PC-3 (cell line): ENCODE measurements around the gene TGFB2. TPM values are rescaled to one million over a fixed set of nuclear protein-coding genes. Genes with fewer than 3 reads are reported as not detected.

ENCODE experiments used
- ATAC-seq: fragments of 200-7000 bp; cut with Tn5 transposase; 2 replicates; pipeline ENCODE4 v1.9.1; 2020; ENCODE audit warnings: mild to moderate bottlenecking, moderate library complexity
- BruUV-seq: library from RNA; stranded (reverse); fragments of 400-500 nt; replicated peaks from 2 replicates; lab custom pipeline; 2021; lab: Mats Ljungman, UMichigan
- CTCF ChIA-PET: fragments of 300-600 bp; sonication (Branson Sonifier 250); formaldehyde crosslinking; loops from one replicate; lab custom pipeline; 2022; ENCODE audit warnings: antibody characterized with exemption; lab: Charles Lee
- POLR2A ChIA-PET: fragments of 300-600 bp; sonication (Branson Sonifier 250); formaldehyde crosslinking; loops from one replicate; lab custom pipeline; 2022; ENCODE audit warnings: antibody characterized with exemption; ENCODE audit not compliant: unreplicated experiment; lab: Charles Lee
- DNase-seq: peaks from one replicate; pipeline ENCODE4 v3.0.0-alpha.2; 2015
- H2AFZ ChIP-seq: fragments of 300-600 bp; sonication (generic); 2 replicates; pipeline ENCODE4 v1.6.0; 2016; ENCODE audit warnings: antibody characterized with exemption, low read length
- H3F3A ChIP-seq: fragments of 300-600 bp; sonication (generic); one replicate; pipeline ENCODE4 v1.6.0; 2017; ENCODE audit warnings: antibody characterized with exemption, low read length, control low read depth, mild to moderate bottlenecking; ENCODE audit not compliant: unreplicated experiment
- H3K27ac ChIP-seq: fragments of 300-600 bp; sonication (generic); 2 replicates; pipeline ENCODE4 v1.5.1; 2016; ENCODE audit warnings: mild to moderate bottlenecking, low read length
- H3K27me3 ChIP-seq: fragments of 300-600 bp; sonication (generic); 2 replicates; pipeline ENCODE4 v1.6.1; 2016; ENCODE audit warnings: low read length, mixed read lengths
- H3K36me3 ChIP-seq: fragments of 300-600 bp; sonication (generic); 2 replicates; pipeline ENCODE4 v1.6.1; 2016; ENCODE audit warnings: low read depth, mixed run types, low read length, mixed read lengths
- H3K4me1 ChIP-seq: fragments of 300-600 bp; sonication (generic); 2 replicates; pipeline ENCODE4 v1.5.1; 2016; ENCODE audit warnings: low read length; ENCODE audit not compliant: insufficient read depth
- H3K4me2 ChIP-seq: fragments of 300-600 bp; sonication (generic); 2 replicates; pipeline ENCODE4 v1.6.0; 2016; ENCODE audit warnings: low read length
- H3K4me3 ChIP-seq: fragments of 300-600 bp; sonication (generic); 2 replicates; pipeline ENCODE4 v1.5.1; 2016; ENCODE audit warnings: mild to moderate bottlenecking, low read length, mixed read lengths
- H3K79me2 ChIP-seq: fragments of 300-600 bp; sonication (generic); 2 replicates; pipeline ENCODE4 v1.6.1; 2017; ENCODE audit warnings: low read length, mixed read lengths
- H3K9ac ChIP-seq: fragments of 300-600 bp; sonication (generic); 2 replicates; pipeline ENCODE4 v1.6.0; 2016; ENCODE audit warnings: mild to moderate bottlenecking, low read length
- H3K9me2 ChIP-seq: fragments of 300-600 bp; sonication (generic); replicated peaks from 2 replicates; pipeline ENCODE4 v1.6.1; 2016; ENCODE audit warnings: mixed run types, low read length, mixed read lengths
- H3K9me3 ChIP-seq: fragments of 300-600 bp; sonication (generic); 2 replicates; pipeline ENCODE4 v1.6.1; 2016; ENCODE audit warnings: low read length, mixed read lengths
- H4K20me1 ChIP-seq: fragments of 300-600 bp; sonication (generic); 2 replicates; pipeline ENCODE4 v1.6.1; 2016; ENCODE audit warnings: low read length, mixed read lengths
- EZH2 ChIP-seq: fragments of 300-600 bp; sonication (generic); IDR thresholded peaks from one replicate; pipeline ENCODE4 v1.6.1; 2017; ENCODE audit warnings: antibody characterized with exemption, mild to moderate bottlenecking, low read length; ENCODE audit not compliant: unreplicated experiment
- EZH2phosphoT487 ChIP-seq: fragments of 300-600 bp; sonication (generic); IDR thresholded peaks from 2 replicates; pipeline ENCODE4 v1.6.1; 2018; ENCODE audit warnings: mild to moderate bottlenecking, antibody characterized with exemption, low read length, borderline replicate concordance
- intact Hi-C: fragments of 100-400 bp; cut with micrococcal nuclease; formaldehyde crosslinking; loops from 2 replicates; pipeline ENCODE4 v1.9.0; 2023
- total RNA-seq: library from RNA; depleted of rRNA; stranded (reverse); fragments of >200 nt; gene quantifications from 2 replicates; pipeline ENCODE4 v1.2.3, GENCODE V29; 2014
- TF ChIP-seq, protein P1 (sequence below): fragments of 300-600 bp; sonication (generic); conservative IDR thresholded peaks from 2 replicates; pipeline ENCODE4 v1.5.1; 2017; ENCODE audit warnings: antibody characterized with exemption, low read depth, mild to moderate bottlenecking, low read length

TGFB2 gene
- total RNA-seq, 1 experiment from 2014 or later, result 50.3 TPM

DNA sequence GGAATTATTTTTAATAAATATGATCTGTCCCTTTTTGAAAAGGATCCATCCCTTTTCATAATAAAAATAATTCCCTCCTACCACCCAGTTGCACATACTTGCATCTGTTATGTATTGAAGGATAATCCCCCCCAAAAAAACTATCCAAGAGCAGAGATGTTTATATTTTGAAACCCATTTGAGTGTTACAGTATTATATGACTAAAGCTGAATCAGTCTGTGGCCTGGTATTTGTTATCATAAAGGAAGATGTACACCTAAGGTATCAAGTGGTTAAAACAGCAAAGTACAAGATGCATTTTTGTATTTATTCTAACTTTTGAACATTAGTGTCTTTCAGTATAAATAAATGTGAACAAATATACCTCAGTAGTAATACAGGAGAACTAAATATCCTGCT is 12.7 kb upstream of the TGFB2 start:
- intact Hi-C loops, result loop anchor here (5.0 kb wide), 2 partner anchors 870 to 1085 kb away; no protein-coding TSS in a partner anchor
- Histone ChIP-seq H3K9ac (no peak overlapping the region), H3K4me1 (peaks cover 10% of the 10 kb centered on the region; the same call in 1 of the 2 replicates), H3K4me2 (no peak overlapping the region), H4K20me1 (no peaks in the 10 kb centered on the region), H3K4me3 (no peak overlapping the region), H3K36me3 (peaks cover 14% of the 10 kb centered on the region; the same call in 1 of the 2 replicates), H2AFZ (no peak overlapping the region), H3K79me2 (no peaks in the 10 kb centered on the region), H3K9me3 (no peaks in the 10 kb centered on the region), H3K9me2 (no peaks in the 10 kb centered on the region), H3F3A (no peaks in the 10 kb centered on the region), H3K27ac (no peak overlapping the region), H3K27me3 (no peaks in the 10 kb centered on the region)
- POLR2A ChIA-PET, result no interaction called here
- peak; percentile 34 for DNase-seq
- ATAC-seq, result no peak
- BruUV-seq, result no TSS peak
- no peak for TF ChIP-seq EZH2
- TF ChIP-seq EZH2phosphoT487, result no peak
- TF ChIP-seq, protein P1, sequence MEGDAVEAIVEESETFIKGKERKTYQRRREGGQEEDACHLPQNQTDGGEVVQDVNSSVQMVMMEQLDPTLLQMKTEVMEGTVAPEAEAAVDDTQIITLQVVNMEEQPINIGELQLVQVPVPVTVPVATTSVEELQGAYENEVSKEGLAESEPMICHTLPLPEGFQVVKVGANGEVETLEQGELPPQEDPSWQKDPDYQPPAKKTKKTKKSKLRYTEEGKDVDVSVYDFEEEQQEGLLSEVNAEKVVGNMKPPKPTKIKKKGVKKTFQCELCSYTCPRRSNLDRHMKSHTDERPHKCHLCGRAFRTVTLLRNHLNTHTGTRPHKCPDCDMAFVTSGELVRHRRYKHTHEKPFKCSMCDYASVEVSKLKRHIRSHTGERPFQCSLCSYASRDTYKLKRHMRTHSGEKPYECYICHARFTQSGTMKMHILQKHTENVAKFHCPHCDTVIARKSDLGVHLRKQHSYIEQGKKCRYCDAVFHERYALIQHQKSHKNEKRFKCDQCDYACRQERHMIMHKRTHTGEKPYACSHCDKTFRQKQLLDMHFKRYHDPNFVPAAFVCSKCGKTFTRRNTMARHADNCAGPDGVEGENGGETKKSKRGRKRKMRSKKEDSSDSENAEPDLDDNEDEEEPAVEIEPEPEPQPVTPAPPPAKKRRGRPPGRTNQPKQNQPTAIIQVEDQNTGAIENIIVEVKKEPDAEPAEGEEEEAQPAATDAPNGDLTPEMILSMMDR, result no peak
- CTCF ChIA-PET, result no interaction called here

DNA sequence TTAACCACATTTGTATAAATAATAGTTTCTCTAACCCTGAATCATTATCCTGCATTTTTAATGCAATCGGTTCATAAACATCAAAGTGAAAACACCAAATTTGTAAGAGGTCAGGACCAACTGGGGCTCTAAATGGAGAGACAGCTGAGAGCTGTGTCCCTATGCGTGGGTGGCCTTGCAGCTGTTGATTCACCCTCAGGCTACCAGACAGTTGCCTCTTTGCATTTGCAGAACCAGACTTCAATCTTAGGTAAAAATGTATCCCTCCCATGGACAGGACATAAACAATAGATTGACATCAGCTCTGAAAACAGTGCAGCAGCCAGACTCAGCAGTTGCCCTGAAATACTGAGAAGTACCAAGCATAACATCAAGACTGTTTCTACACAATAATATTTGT is 8.8 kb upstream of the TGFB2 start:
- TF ChIP-seq, protein P1, result no peak
- TF ChIP-seq EZH2phosphoT487 (no peak), EZH2 (no peak)

DNA sequence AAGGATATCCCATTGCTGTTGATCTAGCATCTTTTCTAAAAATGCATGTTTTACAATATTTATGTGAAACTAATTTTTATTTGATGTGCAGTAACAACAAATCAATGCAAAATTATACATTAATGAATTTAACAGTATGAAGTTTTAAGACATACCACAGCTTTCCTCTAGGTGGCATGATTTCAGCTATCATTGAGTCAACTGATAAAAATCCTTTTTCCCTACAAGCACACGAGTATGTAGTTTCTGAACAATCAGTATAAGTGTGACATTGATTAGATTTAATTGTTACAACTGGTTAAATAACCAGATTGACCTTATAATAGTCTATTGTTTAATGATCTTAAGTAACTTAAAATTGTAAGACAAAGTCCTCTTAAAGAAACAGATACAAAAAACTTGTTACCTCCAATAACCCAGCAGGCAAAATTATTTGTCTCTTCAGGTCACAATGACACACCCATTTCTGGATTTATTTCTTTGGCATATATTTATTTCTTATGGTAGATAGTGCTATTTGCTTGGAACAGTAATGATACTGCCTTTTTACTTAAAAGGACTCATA is 5.8 kb upstream of the TGFB2 start:
- peak; percentile 88 for DNase-seq
- intact Hi-C loops, result loop anchor here (1.0 to 2.0 kb wide), 5 partner anchors 207 to 1473 kb away; no protein-coding TSS in a partner anchor
- Histone ChIP-seq H2AFZ (0 out of 2 replicates have a peak overlapping the region, but pooled peaks have one; percentile 0), H3K9me2 (no peaks in the 10 kb centered on the region), H4K20me1 (no peaks in the 10 kb centered on the region), H3K27ac (peak overlapping the region; percentile 6), H3K4me1 (peaks cover 18% of the 10 kb centered on the region), H3K79me2 (peaks cover 15% of the 10 kb centered on the region), H3F3A (no peaks in the 10 kb centered on the region), H3K9me3 (no peaks in the 10 kb centered on the region), H3K27me3 (no peaks in the 10 kb centered on the region), H3K4me3 (no peak overlapping the region), H3K36me3 (peaks cover 3% of the 10 kb centered on the region; the same call in 1 of the 2 replicates), H3K4me2 (peak overlapping the region; percentile 1; the same call in 1 of the 2 replicates), H3K9ac (peak overlapping the region; percentile 5)
- ATAC-seq, result peak; percentile 63
- POLR2A ChIA-PET, result interaction anchor here (0.6 kb wide), 2 partner anchors 37 to 181 kb away, joined by 4 to 5 read pairs; no protein-coding TSS in a partner anchor
- no TSS peak for BruUV-seq
- TF ChIP-seq EZH2 (no peak), EZH2phosphoT487 (no peak)
- TF ChIP-seq, protein P1, result peak; percentile 98
- CTCF ChIA-PET, result interaction anchor here (0.6 kb wide), 2 partner anchors 14 to 727 kb away, joined by 3 to 4 read pairs; no protein-coding TSS in a partner anchor

More for the DNA sequence above, 8.8 kb upstream of the TGFB2 start:
- no peak overlapping the region for H3K27ac ChIP-seq
- no peaks in the 10 kb centered on the region for H3F3A ChIP-seq
- peaks cover 12% of the 10 kb centered on the region; the same call in 1 of the 2 replicates for H3K36me3 ChIP-seq
- H3K9me2 ChIP-seq, result no peaks in the 10 kb centered on the region
- H3K4me3 ChIP-seq, result no peak overlapping the region
- H3K9me3 ChIP-seq, result no peaks in the 10 kb centered on the region
- no peak for ATAC-seq
- no peak overlapping the region for H3K4me2 ChIP-seq
- intact Hi-C loops, result no loop called here
- BruUV-seq, result no TSS peak
- H3K27me3 ChIP-seq, result no peaks in the 10 kb centered on the region
- ChIA-PET POLR2A (no interaction called here), CTCF (interaction anchor here (0.6 kb wide), 1 partner anchor 203 kb away, joined by 3 read pairs; no protein-coding TSS in a partner anchor)
- H4K20me1 ChIP-seq, result no peaks in the 10 kb centered on the region
- peaks cover 14% of the 10 kb centered on the region for H3K4me1 ChIP-seq
- DNase-seq, result no peak
- no peaks in the 10 kb centered on the region for H3K79me2 ChIP-seq
- H3K9ac ChIP-seq, result no peak overlapping the region
- H2AFZ ChIP-seq, result no peak overlapping the region
